ENCODE measurements around the gene HRH3.

Gene HRH3

DNA sequence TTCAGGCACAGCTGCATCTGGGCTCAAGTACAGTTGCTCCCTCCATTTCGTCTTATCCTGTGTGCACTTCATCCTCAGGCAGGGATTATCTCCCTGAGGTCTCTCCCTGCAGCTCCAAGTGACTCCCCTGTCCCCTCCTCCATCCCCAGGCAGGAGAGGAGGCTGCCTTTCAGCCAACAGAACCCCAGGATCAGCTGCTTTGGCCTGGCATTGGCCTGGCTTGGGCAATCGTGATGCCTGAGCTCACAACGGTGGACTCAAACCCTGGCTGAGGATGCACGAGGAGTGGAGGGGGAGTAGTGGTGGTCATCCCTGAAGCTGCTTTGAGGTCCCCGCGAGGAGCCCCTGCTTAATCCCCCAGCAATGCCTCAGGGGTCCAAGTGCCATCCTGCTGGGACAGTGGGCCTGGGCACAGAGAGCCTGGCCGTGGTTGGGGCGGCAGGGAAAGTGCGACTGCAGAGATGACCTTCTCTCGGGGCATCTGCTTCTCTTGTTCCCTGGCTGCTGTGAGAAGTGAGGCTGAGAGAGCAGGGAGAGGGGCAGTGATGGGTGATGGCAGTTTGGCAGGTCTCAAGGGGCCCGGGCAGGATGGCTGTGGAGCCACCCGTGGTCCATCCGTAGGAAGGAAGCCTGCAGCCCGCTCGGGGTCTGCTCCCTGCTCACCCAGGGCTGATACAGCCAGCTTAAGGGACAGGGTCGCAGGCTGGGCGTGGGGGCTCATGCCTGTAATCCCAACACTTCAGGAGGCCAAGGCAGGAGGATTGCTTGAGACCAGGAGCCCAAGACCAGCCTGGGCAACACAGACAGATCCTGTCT, 6.0 kb upstream of the HRH3 start:
- no peak for TF ChIP-seq ARNT (IDR thresholded peaks at IDR 0.05)
- TF ChIP-seq LEF1 (IDR thresholded peaks at IDR 0.05; ENCODE audit: borderline replicate concordance) = no peak
- DNase-seq (ENCODE audit: extremely low spot score) = no peak
- ChIA-PET CTCF (no interaction called here), POLR2A (no interaction called here)

DNA sequence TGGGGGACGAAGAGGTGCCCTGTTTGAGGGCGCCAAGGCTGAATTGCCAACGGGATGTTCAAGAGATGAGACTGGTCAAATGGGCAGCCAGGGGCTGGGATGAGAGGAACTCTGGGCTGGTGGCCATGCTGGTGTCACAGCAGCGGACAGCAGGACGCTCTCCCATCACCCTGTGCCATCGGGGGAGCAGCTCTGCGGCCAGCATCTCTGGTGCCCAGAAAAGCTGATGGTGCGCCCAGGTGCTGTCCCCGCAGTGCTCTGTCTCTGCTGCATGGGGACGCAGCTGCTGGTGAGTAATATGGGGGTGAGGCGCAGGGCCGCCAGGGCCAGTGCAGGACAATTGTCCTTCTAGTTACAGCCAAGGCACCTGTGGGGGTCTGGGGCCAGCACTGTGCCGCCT, 4.9 kb upstream of the HRH3 start:
- TF ChIP-seq NFRKB (IDR thresholded peaks at IDR 0.05) (no peak), FOXK2 (IDR thresholded peaks at IDR 0.05) (no peak), SP1 (IDR thresholded peaks at IDR 0.05) (no peak), SUZ12 (IDR thresholded peaks at IDR 0.05) (no peak), ZNF384 (IDR thresholded peaks at IDR 0.05) (no peak), BHLHE40 (IDR thresholded peaks at IDR 0.05; ENCODE audit: borderline replicate concordance) (no peak), TARDBP (IDR thresholded peaks at IDR 0.05) (no peak), HDGF (IDR thresholded peaks at IDR 0.05; ENCODE audit: borderline replicate concordance) (no peak), L3MBTL2 (conservative IDR thresholded peaks at IDR 0.05) (no peak), CTBP1 (IDR thresholded peaks at IDR 0.05; ENCODE audit: borderline replicate concordance) (no peak), FOXA1 (IDR thresholded peaks at IDR 0.05) (no peak), FOXM1 (IDR thresholded peaks at IDR 0.05; ENCODE audit: borderline replicate concordance) (no peak), ARNT (IDR thresholded peaks at IDR 0.05) (no peak), ELF4 (IDR thresholded peaks at IDR 0.05) (no peak), LEF1 (IDR thresholded peaks at IDR 0.05; ENCODE audit: borderline replicate concordance) (no peak)
- TF ChIP-seq, protein P1, sequence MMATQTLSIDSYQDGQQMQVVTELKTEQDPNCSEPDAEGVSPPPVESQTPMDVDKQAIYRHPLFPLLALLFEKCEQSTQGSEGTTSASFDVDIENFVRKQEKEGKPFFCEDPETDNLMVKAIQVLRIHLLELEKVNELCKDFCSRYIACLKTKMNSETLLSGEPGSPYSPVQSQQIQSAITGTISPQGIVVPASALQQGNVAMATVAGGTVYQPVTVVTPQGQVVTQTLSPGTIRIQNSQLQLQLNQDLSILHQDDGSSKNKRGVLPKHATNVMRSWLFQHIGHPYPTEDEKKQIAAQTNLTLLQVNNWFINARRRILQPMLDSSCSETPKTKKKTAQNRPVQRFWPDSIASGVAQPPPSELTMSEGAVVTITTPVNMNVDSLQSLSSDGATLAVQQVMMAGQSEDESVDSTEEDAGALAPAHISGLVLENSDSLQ (IDR thresholded peaks at IDR 0.05) = no peak
- DNase-seq (ENCODE audit: extremely low spot score) = no peak
- CTCF ChIA-PET = no interaction called here
- POLR2A ChIA-PET = no interaction called here

DNA sequence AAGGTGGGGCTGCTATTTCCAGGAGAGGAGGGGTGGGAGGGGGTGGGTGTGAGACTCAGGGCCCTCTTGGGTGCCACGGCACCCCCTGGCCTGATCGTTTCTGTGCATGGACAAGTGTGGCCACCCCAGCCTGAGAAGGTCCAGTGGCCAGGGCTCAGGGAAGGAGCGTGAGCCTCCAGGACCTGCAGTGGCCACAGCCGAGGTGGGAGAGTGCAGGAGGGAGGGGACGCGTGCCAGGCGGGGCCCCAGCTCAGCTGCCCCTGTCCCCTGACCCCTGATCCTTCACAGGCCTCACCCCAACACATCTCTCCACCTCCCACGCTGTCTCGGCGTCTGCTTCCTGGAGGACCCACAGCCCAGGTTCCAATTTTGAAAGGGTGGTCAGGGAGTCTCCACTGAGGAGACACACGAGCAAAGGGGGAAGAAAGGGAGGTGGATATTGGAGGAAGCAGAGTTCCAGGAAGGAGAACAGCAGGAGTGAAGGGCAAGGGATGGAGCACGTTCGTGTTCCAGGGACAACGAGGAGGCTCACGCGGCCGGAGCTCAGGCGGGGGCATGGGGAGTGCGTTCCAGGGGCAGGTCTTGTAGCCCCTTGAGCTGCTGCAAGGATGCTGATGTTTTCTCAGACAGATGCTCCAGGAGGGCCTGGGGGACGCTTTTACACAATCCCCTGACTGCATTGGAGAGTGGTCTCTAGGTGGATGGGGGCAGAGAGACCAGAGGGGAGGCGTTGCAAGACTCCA, 4.2 kb upstream of the HRH3 start:
- ChIA-PET CTCF (no interaction called here), POLR2A (no interaction called here)
- TF ChIP-seq BHLHE40 (IDR thresholded peaks at IDR 0.05; ENCODE audit: borderline replicate concordance) = no peak
- TF ChIP-seq ELF4 (IDR thresholded peaks at IDR 0.05) = no peak
- no peak for TF ChIP-seq ZNF384 (IDR thresholded peaks at IDR 0.05)
- no peak for TF ChIP-seq HDGF (IDR thresholded peaks at IDR 0.05; ENCODE audit: borderline replicate concordance)
- no peak for TF ChIP-seq NFRKB (IDR thresholded peaks at IDR 0.05)
- no peak for TF ChIP-seq SP1 (IDR thresholded peaks at IDR 0.05)
- TF ChIP-seq CTBP1 (IDR thresholded peaks at IDR 0.05; ENCODE audit: borderline replicate concordance) = no peak
- no peak for TF ChIP-seq TARDBP (IDR thresholded peaks at IDR 0.05)
- TF ChIP-seq ARNT (IDR thresholded peaks at IDR 0.05) = no peak
- no peak for TF ChIP-seq L3MBTL2 (conservative IDR thresholded peaks at IDR 0.05)
- TF ChIP-seq FOXA1 (IDR thresholded peaks at IDR 0.05) = no peak
- no peak for DNase-seq (ENCODE audit: extremely low spot score)

DNA sequence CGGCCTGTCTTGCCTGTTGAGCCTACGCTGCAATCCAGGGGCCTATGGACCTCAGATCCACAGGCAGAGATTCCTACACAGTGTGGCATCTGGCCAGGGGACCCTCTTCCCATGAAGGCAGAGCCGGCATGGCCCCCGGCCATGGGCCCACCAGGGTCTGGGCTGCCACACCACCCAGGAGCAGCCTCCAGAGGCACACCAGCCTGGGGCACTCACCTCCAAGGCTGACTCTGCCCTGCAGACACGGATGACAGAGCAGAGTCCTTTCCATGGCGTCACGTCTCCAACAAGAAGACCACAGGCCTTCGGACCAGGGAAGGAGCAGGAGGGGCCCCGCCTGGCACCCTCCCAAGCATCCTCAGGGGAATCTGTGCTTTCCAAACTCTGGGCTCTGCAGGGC, 3.5 kb upstream of the HRH3 start:
- POLR2A ChIA-PET = no interaction called here
- DNase-seq (ENCODE audit: extremely low spot score) = no peak
- CTCF ChIA-PET = no interaction called here
- TF ChIP-seq FOXA1 (IDR thresholded peaks at IDR 0.05) (no peak), HDGF (IDR thresholded peaks at IDR 0.05; ENCODE audit: borderline replicate concordance) (no peak), NFRKB (IDR thresholded peaks at IDR 0.05) (no peak), TARDBP (IDR thresholded peaks at IDR 0.05) (no peak), BHLHE40 (IDR thresholded peaks at IDR 0.05; ENCODE audit: borderline replicate concordance) (no peak), L3MBTL2 (conservative IDR thresholded peaks at IDR 0.05) (no peak), SP1 (IDR thresholded peaks at IDR 0.05) (no peak), ZNF384 (IDR thresholded peaks at IDR 0.05) (no peak), FOXM1 (IDR thresholded peaks at IDR 0.05; ENCODE audit: borderline replicate concordance) (no peak), LEF1 (IDR thresholded peaks at IDR 0.05; ENCODE audit: borderline replicate concordance) (no peak), ARNT (IDR thresholded peaks at IDR 0.05) (no peak), FOXK2 (IDR thresholded peaks at IDR 0.05) (no peak), CTBP1 (IDR thresholded peaks at IDR 0.05; ENCODE audit: borderline replicate concordance) (no peak), ELF4 (IDR thresholded peaks at IDR 0.05) (no peak), SUZ12 (IDR thresholded peaks at IDR 0.05) (no peak)
- TF ChIP-seq, protein P1 (IDR thresholded peaks at IDR 0.05) = no peak

DNA sequence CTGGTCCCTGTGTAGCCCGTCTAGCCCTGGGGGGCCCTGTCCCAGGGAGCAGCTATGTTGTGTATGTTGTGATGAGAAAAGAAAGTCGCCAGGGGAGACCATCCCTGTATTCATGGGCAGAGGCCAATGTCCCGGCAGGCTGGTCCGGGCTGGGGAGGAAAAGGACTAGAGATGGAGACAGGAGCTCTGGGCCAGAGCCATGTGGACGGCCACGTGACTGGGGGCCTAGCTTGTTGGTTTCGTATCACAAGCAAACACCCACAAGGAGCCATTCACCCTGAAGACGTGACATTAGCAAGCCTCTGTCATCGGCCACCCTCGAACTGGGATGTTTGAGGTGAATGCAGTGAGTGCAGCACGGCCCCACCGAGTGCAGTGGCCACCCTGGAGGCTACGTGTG, 2.9 kb upstream of the HRH3 start:
- POLR2A ChIA-PET = no interaction called here
- DNase-seq (ENCODE audit: extremely low spot score) = no peak
- CTCF ChIA-PET = no interaction called here

More for the DNA sequence above, 2.9 kb upstream of the HRH3 start:
- no peak for TF ChIP-seq FOXA1 (IDR thresholded peaks at IDR 0.05)
- TF ChIP-seq, protein P1 (IDR thresholded peaks at IDR 0.05) = no peak
- no peak for TF ChIP-seq L3MBTL2 (conservative IDR thresholded peaks at IDR 0.05)
- TF ChIP-seq TARDBP (IDR thresholded peaks at IDR 0.05) = no peak
- TF ChIP-seq ZNF384 (IDR thresholded peaks at IDR 0.05) = no peak
- TF ChIP-seq SUZ12 (IDR thresholded peaks at IDR 0.05) = no peak
- TF ChIP-seq ELF4 (IDR thresholded peaks at IDR 0.05) = no peak
- TF ChIP-seq FOXK2 (IDR thresholded peaks at IDR 0.05) = no peak
- TF ChIP-seq CTBP1 (IDR thresholded peaks at IDR 0.05; ENCODE audit: borderline replicate concordance) = no peak
- no peak for TF ChIP-seq BHLHE40 (IDR thresholded peaks at IDR 0.05; ENCODE audit: borderline replicate concordance)
- no peak for TF ChIP-seq NFRKB (IDR thresholded peaks at IDR 0.05)
- TF ChIP-seq SP1 (IDR thresholded peaks at IDR 0.05) = no peak
- TF ChIP-seq FOXM1 (IDR thresholded peaks at IDR 0.05; ENCODE audit: borderline replicate concordance) = no peak

Data from HEK293T (cell line).